ENCODE measurements around the gene CCDC33.

The CCDC33 gene

DNA sequence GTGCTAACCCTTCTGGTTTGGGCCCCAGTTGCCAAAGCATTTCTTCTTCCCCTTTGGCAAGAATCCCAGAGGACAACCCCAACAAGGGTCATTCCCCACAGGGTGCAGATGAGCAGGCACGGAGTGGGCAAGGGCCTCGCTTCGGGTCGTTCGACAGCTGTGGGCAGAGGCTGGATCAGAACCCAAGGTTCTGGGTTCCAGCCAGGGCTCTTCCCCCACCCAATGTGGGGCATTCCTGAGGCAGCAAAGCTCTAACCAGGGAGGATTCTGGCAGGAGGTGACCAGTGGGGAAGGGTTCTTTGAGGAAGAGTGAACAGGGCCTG, 83.0 kb downstream of the CCDC33 start:
- Histone ChIP-seq H4K20me1 (ENCODE audit: insufficient read depth, low read length) (no peaks in the 10 kb centered on the region), H3K36me3 (replicated peaks; ENCODE audit: low read depth, low read length) (no peaks in the 10 kb centered on the region), H2AFZ (ENCODE audit: low read depth, low read length) (no peak overlapping the region), H3K9me3 (ENCODE audit: insufficient read depth, low read length) (no peaks in the 10 kb centered on the region), H3K27ac (ENCODE audit: low read length) (no peak overlapping the region), H3K4me2 (ENCODE audit: low read length) (no peak overlapping the region), H3K79me2 (ENCODE audit: low read length) (no peaks in the 10 kb centered on the region), H3K9ac (ENCODE audit: low read length) (no peak overlapping the region), H3K4me3 (ENCODE audit: low read length) (no peak overlapping the region), H3K4me1 (ENCODE audit: low read length) (no peaks in the 10 kb centered on the region), H3K27me3 (ENCODE audit: low read depth, low read length) (no peaks in the 10 kb centered on the region)
- TF ChIP-seq, protein P1, sequence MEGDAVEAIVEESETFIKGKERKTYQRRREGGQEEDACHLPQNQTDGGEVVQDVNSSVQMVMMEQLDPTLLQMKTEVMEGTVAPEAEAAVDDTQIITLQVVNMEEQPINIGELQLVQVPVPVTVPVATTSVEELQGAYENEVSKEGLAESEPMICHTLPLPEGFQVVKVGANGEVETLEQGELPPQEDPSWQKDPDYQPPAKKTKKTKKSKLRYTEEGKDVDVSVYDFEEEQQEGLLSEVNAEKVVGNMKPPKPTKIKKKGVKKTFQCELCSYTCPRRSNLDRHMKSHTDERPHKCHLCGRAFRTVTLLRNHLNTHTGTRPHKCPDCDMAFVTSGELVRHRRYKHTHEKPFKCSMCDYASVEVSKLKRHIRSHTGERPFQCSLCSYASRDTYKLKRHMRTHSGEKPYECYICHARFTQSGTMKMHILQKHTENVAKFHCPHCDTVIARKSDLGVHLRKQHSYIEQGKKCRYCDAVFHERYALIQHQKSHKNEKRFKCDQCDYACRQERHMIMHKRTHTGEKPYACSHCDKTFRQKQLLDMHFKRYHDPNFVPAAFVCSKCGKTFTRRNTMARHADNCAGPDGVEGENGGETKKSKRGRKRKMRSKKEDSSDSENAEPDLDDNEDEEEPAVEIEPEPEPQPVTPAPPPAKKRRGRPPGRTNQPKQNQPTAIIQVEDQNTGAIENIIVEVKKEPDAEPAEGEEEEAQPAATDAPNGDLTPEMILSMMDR (IDR thresholded peaks at IDR 0.05; ENCODE audit: low read depth, low read length): no peak
- TF ChIP-seq EZH2phosphoT487 (IDR thresholded peaks at IDR 0.05; ENCODE audit: low read depth): no peak

DNA sequence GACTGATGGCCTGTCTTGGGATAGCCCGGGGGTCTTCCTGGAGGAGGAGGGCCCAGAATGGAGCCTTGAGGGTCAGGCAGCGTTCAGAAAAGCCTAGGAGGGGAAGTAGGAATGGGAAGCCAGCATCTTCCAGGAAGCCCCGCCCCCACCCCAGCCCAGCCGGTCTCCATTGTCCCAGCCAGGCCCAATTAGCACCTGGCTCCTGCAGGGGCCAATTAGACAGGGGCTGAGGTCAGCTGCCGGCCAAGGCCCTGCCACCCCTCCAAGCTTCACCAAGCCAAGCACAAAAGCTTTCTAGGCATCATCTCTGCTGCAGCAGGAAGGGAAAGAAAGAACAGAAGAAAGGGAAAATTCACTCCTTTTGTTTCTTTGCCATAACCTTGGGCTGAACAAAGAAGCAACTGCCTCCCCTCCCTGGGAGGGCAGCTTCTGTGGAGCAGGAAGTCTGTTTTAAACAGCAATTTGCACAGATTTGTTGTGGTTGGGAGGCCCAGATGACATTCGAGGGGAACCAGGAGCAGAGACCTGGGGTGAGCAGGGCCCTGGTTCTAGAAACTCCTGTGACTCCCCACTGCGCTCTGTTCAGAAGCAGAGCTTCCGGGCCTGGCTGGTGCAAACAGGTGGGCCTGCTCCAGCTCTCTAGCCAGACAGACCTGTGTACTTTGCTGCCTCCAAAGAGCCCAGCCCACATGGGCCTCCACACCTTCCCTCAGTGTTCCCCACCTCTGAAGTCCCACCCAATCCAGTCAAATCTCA, 83.6 kb downstream of the CCDC33 start:
- H3K4me1 ChIP-seq (ENCODE audit: low read length): no peaks in the 10 kb centered on the region
- no peaks in the 10 kb centered on the region for H3K79me2 ChIP-seq (ENCODE audit: low read length)
- peak overlapping the region; percentile 57; the same call in 1 of the 2 replicates for H2AFZ ChIP-seq (ENCODE audit: low read depth, low read length)
- no peak overlapping the region for H3K4me3 ChIP-seq (ENCODE audit: low read length)
- no peak overlapping the region for H3K4me2 ChIP-seq (ENCODE audit: low read length)
- H3K9me3 ChIP-seq (ENCODE audit: insufficient read depth, low read length): no peaks in the 10 kb centered on the region
- H4K20me1 ChIP-seq (ENCODE audit: insufficient read depth, low read length): no peaks in the 10 kb centered on the region
- TF ChIP-seq EZH2phosphoT487 (IDR thresholded peaks at IDR 0.05; ENCODE audit: low read depth): no peak
- TF ChIP-seq, protein P1 (IDR thresholded peaks at IDR 0.05; ENCODE audit: low read depth, low read length): no peak
- H3K27ac ChIP-seq (ENCODE audit: low read length): no peak overlapping the region
- no peak overlapping the region for H3K9ac ChIP-seq (ENCODE audit: low read length)
- H3K36me3 ChIP-seq (replicated peaks; ENCODE audit: low read depth, low read length): no peaks in the 10 kb centered on the region
- no peaks in the 10 kb centered on the region for H3K27me3 ChIP-seq (ENCODE audit: low read depth, low read length)

DNA sequence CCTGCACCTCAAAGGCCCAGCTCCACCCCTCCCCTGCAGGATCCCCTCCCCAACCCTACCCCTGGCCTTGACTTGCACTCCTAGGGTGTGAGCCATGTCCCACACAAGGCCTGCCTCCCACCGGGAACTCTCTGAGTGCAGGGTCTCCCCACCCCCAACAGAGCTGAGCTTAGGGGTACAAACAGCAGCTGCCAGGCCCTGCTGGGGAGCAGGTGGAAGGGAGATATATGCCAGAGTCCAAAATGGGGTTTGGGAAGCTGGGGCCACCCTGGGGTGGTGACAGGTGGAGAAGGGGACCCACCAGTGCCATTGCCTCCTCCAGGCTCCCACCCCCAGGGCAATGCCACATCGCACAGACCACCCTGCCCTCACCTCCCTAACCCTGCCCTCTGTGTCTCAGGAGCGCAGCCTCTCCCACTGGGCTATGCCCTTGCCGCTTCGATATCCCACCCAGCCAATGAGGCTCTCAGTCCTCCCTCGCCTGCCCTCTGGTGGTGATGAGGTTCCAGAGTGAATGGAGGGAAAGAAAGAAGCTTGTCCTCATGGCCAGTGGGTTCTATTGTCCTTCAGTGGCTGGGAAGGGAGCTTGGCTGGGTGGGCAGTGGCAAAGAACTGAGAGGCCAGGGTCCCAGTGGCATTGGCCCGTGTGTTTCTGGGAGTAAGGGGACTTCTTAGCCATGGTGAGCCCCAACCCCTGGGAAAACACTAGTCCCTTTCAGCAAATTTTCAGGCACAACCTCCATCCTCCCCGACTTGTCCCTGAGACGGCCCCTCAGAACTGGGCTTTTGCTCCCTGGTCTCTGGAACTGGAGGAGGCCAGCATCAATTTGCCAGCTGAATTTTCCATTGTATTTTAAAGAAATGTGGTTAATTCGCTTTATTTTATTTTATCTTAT, 84.5 kb downstream of the CCDC33 start:
- TF ChIP-seq EZH2phosphoT487 (IDR thresholded peaks at IDR 0.05; ENCODE audit: low read depth): no peak
- TF ChIP-seq, protein P1 (IDR thresholded peaks at IDR 0.05; ENCODE audit: low read depth, low read length): peak; percentile 85
- no peaks in the 10 kb centered on the region for H3K36me3 ChIP-seq (replicated peaks; ENCODE audit: low read depth, low read length)
- H3K9me3 ChIP-seq (ENCODE audit: insufficient read depth, low read length): no peaks in the 10 kb centered on the region
- H3K4me1 ChIP-seq (ENCODE audit: low read length): no peaks in the 10 kb centered on the region
- no peak overlapping the region for H2AFZ ChIP-seq (ENCODE audit: low read depth, low read length)
- H3K27me3 ChIP-seq (ENCODE audit: low read depth, low read length): no peaks in the 10 kb centered on the region
- no peak overlapping the region for H3K27ac ChIP-seq (ENCODE audit: low read length)
- no peak overlapping the region for H3K4me3 ChIP-seq (ENCODE audit: low read length)
- H3K79me2 ChIP-seq (ENCODE audit: low read length): no peaks in the 10 kb centered on the region
- no peak overlapping the region for H3K4me2 ChIP-seq (ENCODE audit: low read length)
- no peak overlapping the region for H3K9ac ChIP-seq (ENCODE audit: low read length)
- no peaks in the 10 kb centered on the region for H4K20me1 ChIP-seq (ENCODE audit: insufficient read depth, low read length)

DNA sequence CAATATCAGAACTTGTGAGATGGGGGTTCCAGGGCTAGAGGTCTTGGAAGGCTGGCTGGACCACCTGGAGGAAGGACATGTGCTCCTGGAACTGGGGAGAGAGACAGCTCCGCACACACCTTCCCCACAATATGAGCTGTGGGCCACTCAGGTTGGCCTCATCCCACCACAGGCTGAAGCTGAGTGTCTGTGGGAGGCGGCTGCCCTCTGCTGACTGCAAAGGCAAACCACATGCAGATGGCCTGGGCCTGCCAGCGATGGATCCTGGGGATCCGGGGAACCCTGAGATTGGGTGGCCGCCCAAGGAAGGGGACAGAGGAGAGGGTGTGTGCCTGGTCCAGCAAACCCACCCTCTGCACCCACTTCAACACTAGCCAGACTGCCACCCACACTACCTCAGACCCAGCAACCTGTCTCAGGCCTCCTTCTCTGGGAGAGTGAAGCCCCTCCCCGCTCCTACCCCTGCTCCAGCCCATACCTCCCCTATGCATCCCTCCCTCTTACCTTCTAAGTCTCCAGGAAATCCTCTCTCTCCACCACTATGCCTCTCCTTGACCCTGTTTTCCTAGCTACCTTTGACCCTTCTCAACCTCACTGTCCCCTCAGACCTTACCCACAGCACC, 86.5 kb downstream of the CCDC33 start:
- Histone ChIP-seq H3K36me3 (replicated peaks; ENCODE audit: low read depth, low read length) (no peaks in the 10 kb centered on the region), H3K9ac (ENCODE audit: low read length) (no peak overlapping the region), H2AFZ (ENCODE audit: low read depth, low read length) (no peak overlapping the region), H3K27me3 (ENCODE audit: low read depth, low read length) (no peaks in the 10 kb centered on the region), H3K9me3 (ENCODE audit: insufficient read depth, low read length) (no peaks in the 10 kb centered on the region), H3K27ac (ENCODE audit: low read length) (no peak overlapping the region), H3K4me2 (ENCODE audit: low read length) (no peak overlapping the region), H3K4me1 (ENCODE audit: low read length) (no peaks in the 10 kb centered on the region), H4K20me1 (ENCODE audit: insufficient read depth, low read length) (no peaks in the 10 kb centered on the region), H3K4me3 (ENCODE audit: low read length) (no peak overlapping the region), H3K79me2 (ENCODE audit: low read length) (no peaks in the 10 kb centered on the region)
- TF ChIP-seq EZH2phosphoT487 (IDR thresholded peaks at IDR 0.05; ENCODE audit: low read depth): no peak
- TF ChIP-seq, protein P1 (IDR thresholded peaks at IDR 0.05; ENCODE audit: low read depth, low read length): peak; percentile 88

Measured in OCI-LY3 (cell line).